DOHH2 (cell line): Measurements from ENCODE around the gene DUOXA1.

Source experiments
- H3F3A ChIP-seq: fragments of 200-600 bp; sonication (generic), shearing (Covaris generic); 2 replicates; pipeline ENCODE4 v1.6.0; 2016; ENCODE audit warnings: antibody characterized with exemption, mild to moderate bottlenecking; ENCODE audit not compliant: control insufficient read depth, insufficient read depth
- H3K27ac ChIP-seq: fragments of 200-600 bp; sonication (generic); 2 replicates; pipeline ENCODE4 v1.5.1; 2014; ENCODE audit warnings: low read depth, mild to moderate bottlenecking, low read length, moderate library complexity
- H3K27me3 ChIP-seq: fragments of 200-600 bp; sonication (generic); 2 replicates; pipeline ENCODE4 v1.6.1; 2014; ENCODE audit warnings: mild to moderate bottlenecking, low read length, mixed read lengths; ENCODE audit not compliant: control insufficient read depth
- H3K36me3 ChIP-seq: fragments of 200-600 bp; sonication (generic); 2 replicates; pipeline ENCODE4 v1.6.1; 2014; ENCODE audit warnings: mild to moderate bottlenecking, low read length, moderate library complexity, mixed read lengths; ENCODE audit not compliant: control insufficient read depth
- H3K4me1 ChIP-seq: fragments of 200-600 bp; sonication (generic); 2 replicates; pipeline ENCODE4 v1.6.1; 2014; ENCODE audit warnings: mild to moderate bottlenecking, low read length, mixed read lengths; ENCODE audit not compliant: control insufficient read depth
- H3K4me2 ChIP-seq: fragments of 200-600 bp; sonication (generic); 2 replicates; pipeline ENCODE4 v1.6.0; 2014; ENCODE audit warnings: mild to moderate bottlenecking, low read length, moderate library complexity
- H3K4me3 ChIP-seq: fragments of 200-600 bp; sonication (generic); 2 replicates; pipeline ENCODE4 v1.5.1; 2014; ENCODE audit warnings: mild to moderate bottlenecking, low read length, mixed read lengths
- H3K79me2 ChIP-seq: fragments of 200-600 bp; sonication (generic); 2 replicates; pipeline ENCODE4 v1.6.1; 2014; ENCODE audit warnings: mild to moderate bottlenecking, low read length, mixed read lengths; ENCODE audit not compliant: control insufficient read depth
- H3K9me2 ChIP-seq: fragments of 200-600 bp; sonication (generic); replicated peaks from 2 replicates; pipeline ENCODE4 v1.6.1; 2014; ENCODE audit warnings: mild to moderate bottlenecking, low read length, mixed read lengths; ENCODE audit not compliant: control insufficient read depth
- H3K9me3 ChIP-seq: fragments of 200-600 bp; sonication (generic); 2 replicates; pipeline ENCODE4 v1.6.1; 2014; ENCODE audit warnings: antibody characterized with exemption, low read length, mixed read lengths; ENCODE audit not compliant: control insufficient read depth, insufficient read depth
- H4K20me1 ChIP-seq: fragments of 200-600 bp; sonication (generic); 2 replicates; pipeline ENCODE4 v1.6.0; 2014; ENCODE audit warnings: low read depth, mild to moderate bottlenecking, antibody characterized with exemption, low read length, moderate library complexity; ENCODE audit not compliant: control insufficient read depth, insufficient read depth
- EZH2phosphoT487 ChIP-seq: fragments of 200-600 bp; sonication (generic); IDR thresholded peaks from 2 replicates; pipeline ENCODE4 v1.6.1; 2017; ENCODE audit warnings: borderline replicate concordance, mild to moderate bottlenecking, antibody characterized with exemption, low read length, moderate library complexity, mixed read lengths
- TF ChIP-seq, protein P1 (sequence below): fragments of 200-600 bp; sonication (generic); IDR thresholded peaks from one replicate; pipeline ENCODE4 v1.5.1; 2014; ENCODE audit warnings: antibody characterized with exemption, mild to moderate bottlenecking, low read depth, low read length; ENCODE audit not compliant: poor library complexity, severe bottlenecking

Gene DUOXA1

DNA sequence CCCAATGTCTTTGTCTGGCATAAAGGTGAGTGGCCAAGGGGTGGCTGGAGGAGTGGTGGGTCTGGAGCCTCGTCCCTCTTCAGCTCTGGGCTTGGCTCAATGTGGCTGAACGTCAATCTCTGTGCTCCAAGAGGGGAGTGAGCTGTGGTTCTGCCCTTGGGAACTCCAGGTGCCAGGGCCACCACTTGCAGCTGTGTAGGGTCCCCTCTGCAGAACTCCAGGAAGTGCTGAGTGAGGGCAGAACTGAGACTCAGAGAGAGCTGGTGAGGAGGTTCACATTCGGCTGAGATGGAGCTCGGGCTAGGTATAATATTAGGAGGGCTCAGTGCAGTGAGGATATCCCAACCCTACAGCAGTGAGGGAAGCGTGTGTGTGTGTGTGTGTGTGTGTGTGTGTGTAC is 11.7 kb upstream of the DUOXA1 start:
- Histone ChIP-seq H3K9me2 (no peaks in the 10 kb centered on the region), H3K27ac (no peak overlapping the region), H3F3A (no peaks in the 10 kb centered on the region), H3K4me2 (no peak overlapping the region), H3K9me3 (no peaks in the 10 kb centered on the region), H3K79me2 (no peaks in the 10 kb centered on the region), H3K27me3 (no peaks in the 10 kb centered on the region), H3K36me3 (no peaks in the 10 kb centered on the region), H3K4me1 (no peaks in the 10 kb centered on the region), H4K20me1 (no peaks in the 10 kb centered on the region), H3K4me3 (no peak overlapping the region)
- TF ChIP-seq, protein P1, sequence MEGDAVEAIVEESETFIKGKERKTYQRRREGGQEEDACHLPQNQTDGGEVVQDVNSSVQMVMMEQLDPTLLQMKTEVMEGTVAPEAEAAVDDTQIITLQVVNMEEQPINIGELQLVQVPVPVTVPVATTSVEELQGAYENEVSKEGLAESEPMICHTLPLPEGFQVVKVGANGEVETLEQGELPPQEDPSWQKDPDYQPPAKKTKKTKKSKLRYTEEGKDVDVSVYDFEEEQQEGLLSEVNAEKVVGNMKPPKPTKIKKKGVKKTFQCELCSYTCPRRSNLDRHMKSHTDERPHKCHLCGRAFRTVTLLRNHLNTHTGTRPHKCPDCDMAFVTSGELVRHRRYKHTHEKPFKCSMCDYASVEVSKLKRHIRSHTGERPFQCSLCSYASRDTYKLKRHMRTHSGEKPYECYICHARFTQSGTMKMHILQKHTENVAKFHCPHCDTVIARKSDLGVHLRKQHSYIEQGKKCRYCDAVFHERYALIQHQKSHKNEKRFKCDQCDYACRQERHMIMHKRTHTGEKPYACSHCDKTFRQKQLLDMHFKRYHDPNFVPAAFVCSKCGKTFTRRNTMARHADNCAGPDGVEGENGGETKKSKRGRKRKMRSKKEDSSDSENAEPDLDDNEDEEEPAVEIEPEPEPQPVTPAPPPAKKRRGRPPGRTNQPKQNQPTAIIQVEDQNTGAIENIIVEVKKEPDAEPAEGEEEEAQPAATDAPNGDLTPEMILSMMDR, result no peak
- TF ChIP-seq EZH2phosphoT487, result no peak

DNA sequence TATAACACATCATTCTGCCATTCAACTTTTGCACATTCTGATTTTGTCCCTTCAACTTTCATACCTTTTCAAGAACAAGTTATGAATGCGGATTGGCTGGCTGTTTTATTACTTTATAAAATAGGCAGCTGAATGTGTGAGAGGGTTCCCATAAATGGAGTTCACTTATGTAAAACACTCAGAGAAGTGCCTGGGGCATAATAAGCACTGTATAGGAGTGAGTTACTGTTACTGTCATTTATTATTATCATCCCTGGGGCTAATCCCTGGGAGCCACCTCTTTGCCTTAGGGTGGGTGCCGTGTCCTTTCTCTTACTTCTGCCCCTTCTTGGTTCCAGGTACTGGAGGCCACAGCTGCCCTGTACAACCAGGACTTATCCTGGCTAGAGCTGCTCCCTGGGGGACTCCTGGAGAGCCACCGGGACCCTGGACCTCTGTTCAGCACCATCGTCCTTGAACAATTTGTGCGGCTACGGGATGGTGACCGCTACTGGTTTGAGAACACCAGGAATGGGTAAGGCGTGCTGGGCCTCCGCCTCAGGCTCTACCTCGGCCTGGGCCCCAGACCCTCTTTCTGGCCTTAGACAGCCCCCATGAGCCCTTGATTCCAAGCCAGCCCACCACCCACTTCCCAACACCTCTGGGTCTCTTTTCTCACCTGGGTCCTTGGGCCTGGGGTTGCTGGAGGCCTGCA is 11.0 kb upstream of the DUOXA1 start:
- H3K27ac ChIP-seq, result no peak overlapping the region
- H3K9me2 ChIP-seq, result no peaks in the 10 kb centered on the region
- H3K4me1 ChIP-seq, result no peaks in the 10 kb centered on the region
- no peaks in the 10 kb centered on the region for H3K9me3 ChIP-seq
- no peak for TF ChIP-seq EZH2phosphoT487
- TF ChIP-seq, protein P1, result no peak
- H3K79me2 ChIP-seq, result no peaks in the 10 kb centered on the region
- H3K27me3 ChIP-seq, result no peaks in the 10 kb centered on the region
- no peak overlapping the region for H3K4me2 ChIP-seq
- H4K20me1 ChIP-seq, result no peaks in the 10 kb centered on the region
- no peak overlapping the region for H3K4me3 ChIP-seq
- no peaks in the 10 kb centered on the region for H3F3A ChIP-seq
- no peaks in the 10 kb centered on the region for H3K36me3 ChIP-seq

DNA sequence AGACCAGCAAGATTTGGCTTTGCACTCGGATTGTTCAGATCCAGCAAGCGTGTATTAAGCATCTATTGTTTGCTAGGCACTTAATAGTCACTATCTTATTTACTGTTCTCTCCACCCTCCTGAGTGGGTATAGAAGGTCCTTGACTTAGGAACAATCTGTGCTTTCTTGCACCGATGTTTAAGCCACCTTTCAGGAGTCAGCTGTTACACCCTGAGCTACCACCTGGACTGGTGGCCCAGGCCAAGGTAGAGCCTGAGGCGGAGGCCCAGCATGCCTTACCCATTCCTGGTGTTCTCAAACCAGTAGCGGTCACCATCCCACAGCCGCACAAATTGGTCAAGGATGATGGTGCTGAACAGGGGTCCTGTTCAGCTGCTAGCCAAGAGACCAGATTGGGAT is 10.1 kb upstream of the DUOXA1 start:
- H3K27me3 ChIP-seq, result no peaks in the 10 kb centered on the region
- H3F3A ChIP-seq, result no peaks in the 10 kb centered on the region
- H3K4me1 ChIP-seq, result no peaks in the 10 kb centered on the region
- H4K20me1 ChIP-seq, result no peaks in the 10 kb centered on the region
- no peaks in the 10 kb centered on the region for H3K36me3 ChIP-seq
- no peak overlapping the region for H3K4me3 ChIP-seq
- TF ChIP-seq, protein P1, result no peak
- TF ChIP-seq EZH2phosphoT487, result no peak
- H3K9me3 ChIP-seq, result no peaks in the 10 kb centered on the region
- H3K9me2 ChIP-seq, result no peaks in the 10 kb centered on the region
- no peaks in the 10 kb centered on the region for H3K79me2 ChIP-seq
- H3K4me2 ChIP-seq, result no peak overlapping the region
- H3K27ac ChIP-seq, result no peak overlapping the region
